Measurements from ENCODE around the gene SIRT5. TPM values are rescaled to one million over a fixed set of nuclear protein-coding genes. Genes with fewer than 3 reads are reported as not detected.

SIRT5 gene
- total and polyA plus RNA-seq, 2 donors (not counting 1 experiment from before 2014, with no cell fraction given) = 8.1 to 16.3 TPM

DNA sequence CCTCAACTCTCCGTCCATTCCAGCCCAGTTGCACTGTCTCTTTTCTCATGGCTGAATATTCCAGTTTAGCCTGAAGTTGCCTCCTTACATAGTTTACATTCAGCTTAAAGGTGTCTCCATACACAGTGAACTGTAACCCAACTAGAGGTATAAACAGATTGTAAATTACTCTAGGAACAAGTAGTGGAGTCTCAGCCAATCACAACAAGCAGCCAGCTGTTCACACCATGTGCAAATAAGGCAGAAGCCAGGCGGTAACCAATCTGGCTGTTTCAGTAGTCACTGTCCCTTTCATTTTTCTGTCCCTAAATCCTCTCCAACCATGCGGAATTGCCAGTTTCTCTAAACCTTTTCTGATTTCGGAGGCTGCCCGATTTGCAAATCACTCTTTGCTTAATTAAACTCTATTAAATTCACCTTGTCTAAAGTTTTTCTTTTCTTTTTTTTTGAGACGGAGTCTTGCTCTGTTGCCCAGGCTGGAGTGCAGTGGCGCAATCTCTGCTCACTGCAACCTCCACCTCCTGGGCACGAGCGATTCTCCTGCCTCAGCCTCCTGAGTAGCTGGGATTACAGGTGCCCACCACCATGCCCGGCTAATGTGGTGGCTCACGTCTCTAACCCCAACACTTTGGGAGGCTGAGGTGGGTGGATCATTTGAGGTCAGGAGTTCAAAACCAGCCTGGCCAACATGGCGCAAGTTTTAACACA is 49.4 kb upstream of the SIRT5 start:
- intact Hi-C loops (cut with micrococcal nuclease) = loop anchor here (5.0 kb wide), 1 partner anchor 253 kb away; no protein-coding TSS in a partner anchor
- Histone ChIP-seq H3K36me3 (replicated peaks in 1 of 2; ENCODE audit: control extremely low read depth in 1 of 2, control insufficient read depth in 1 of 2, extremely low read depth in 1 of 2, insufficient read depth in 2 of 2, low read length in 1 of 2) (no peaks in the 10 kb centered on the region), H3K27ac (ENCODE audit: low read length in 2 of 2) (no peak overlapping the region), H3K79me2 (ENCODE audit: control insufficient read depth, insufficient read depth, low read length) (no peaks in the 10 kb centered on the region), H3K4me3 (ENCODE audit: control extremely low read depth in 1 of 5, extremely low read depth in 1 of 5, insufficient read depth in 1 of 5, low read depth in 2 of 5, low read length in 4 of 5) (no peak overlapping the region), H3K27me3 (replicated peaks in 1 of 4; ENCODE audit: control extremely low read depth in 1 of 4, control insufficient read depth in 3 of 4, insufficient read depth in 4 of 4, low read length in 3 of 4) (no peaks in the 10 kb centered on the region), H3K9me3 (ENCODE audit: control extremely low read depth in 1 of 3, control insufficient read depth in 2 of 3, insufficient read depth in 1 of 3, low read length in 2 of 3) (no peaks in the 10 kb centered on the region), H2AFZ (ENCODE audit: insufficient read depth, low read depth, low read length, poor library complexity, severe bottlenecking) (peak overlapping the region; percentile 41), H3K4me1 (ENCODE audit: control insufficient read depth in 2 of 2, insufficient read depth in 2 of 2, low read length in 2 of 2) (peaks cover 38 to 41% of the 10 kb centered on the region in 2 donors), H3K9ac (ENCODE audit: low read length) (no peak overlapping the region), H4K20me1 (ENCODE audit: control insufficient read depth, insufficient read depth, low read length, poor library complexity, severe bottlenecking) (no peaks in the 10 kb centered on the region), H3K4me2 (replicated peaks; ENCODE audit: low read depth, low read length, poor library complexity, severe bottlenecking) (peak overlapping the region; percentile 74)
- CTCF ChIA-PET = interaction anchor here (0.8 to 4.4 kb wide), 5 partner anchors 13 to 91 kb away, joined by 3 to 42 read pairs (median 7); partner anchors contain the start of genes NOL7 and SIRT5
- DNase-seq (no peak), ATAC-seq (ENCODE audit: low read depth) (no peak)
- H3K27me3 Mint-ChIP-seq = no peaks in the 10 kb centered on the region
- H3K9me3 Mint-ChIP-seq (ENCODE audit: insufficient read depth) = no peaks in the 10 kb centered on the region
- peaks cover 47% of the 10 kb centered on the region for H3K4me1 Mint-ChIP-seq
- POLR2A ChIA-PET = interaction anchor here (1.5 to 1.6 kb wide), 3 partner anchors 15 to 50 kb away, joined by 3 to 5 read pairs (median 4); partner anchors contain the start of gene SIRT5
- WGBS (ENCODE audit: insufficient coverage) = 89% methylated on average over 6 of the region's 12 CpGs
- H3K27ac Mint-ChIP-seq = peak overlapping the region; percentile 88
- H3K4me3 Mint-ChIP-seq = no peak overlapping the region
- TF ChIP-seq, protein P1, sequence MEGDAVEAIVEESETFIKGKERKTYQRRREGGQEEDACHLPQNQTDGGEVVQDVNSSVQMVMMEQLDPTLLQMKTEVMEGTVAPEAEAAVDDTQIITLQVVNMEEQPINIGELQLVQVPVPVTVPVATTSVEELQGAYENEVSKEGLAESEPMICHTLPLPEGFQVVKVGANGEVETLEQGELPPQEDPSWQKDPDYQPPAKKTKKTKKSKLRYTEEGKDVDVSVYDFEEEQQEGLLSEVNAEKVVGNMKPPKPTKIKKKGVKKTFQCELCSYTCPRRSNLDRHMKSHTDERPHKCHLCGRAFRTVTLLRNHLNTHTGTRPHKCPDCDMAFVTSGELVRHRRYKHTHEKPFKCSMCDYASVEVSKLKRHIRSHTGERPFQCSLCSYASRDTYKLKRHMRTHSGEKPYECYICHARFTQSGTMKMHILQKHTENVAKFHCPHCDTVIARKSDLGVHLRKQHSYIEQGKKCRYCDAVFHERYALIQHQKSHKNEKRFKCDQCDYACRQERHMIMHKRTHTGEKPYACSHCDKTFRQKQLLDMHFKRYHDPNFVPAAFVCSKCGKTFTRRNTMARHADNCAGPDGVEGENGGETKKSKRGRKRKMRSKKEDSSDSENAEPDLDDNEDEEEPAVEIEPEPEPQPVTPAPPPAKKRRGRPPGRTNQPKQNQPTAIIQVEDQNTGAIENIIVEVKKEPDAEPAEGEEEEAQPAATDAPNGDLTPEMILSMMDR (IDR thresholded peaks at IDR 0.05) = no peak
- TF ChIP-seq EZH2 (IDR thresholded peaks at IDR 0.05; ENCODE audit: borderline replicate concordance, insufficient read depth, low read depth, low read length, poor library complexity, severe bottlenecking) = no peak

DNA sequence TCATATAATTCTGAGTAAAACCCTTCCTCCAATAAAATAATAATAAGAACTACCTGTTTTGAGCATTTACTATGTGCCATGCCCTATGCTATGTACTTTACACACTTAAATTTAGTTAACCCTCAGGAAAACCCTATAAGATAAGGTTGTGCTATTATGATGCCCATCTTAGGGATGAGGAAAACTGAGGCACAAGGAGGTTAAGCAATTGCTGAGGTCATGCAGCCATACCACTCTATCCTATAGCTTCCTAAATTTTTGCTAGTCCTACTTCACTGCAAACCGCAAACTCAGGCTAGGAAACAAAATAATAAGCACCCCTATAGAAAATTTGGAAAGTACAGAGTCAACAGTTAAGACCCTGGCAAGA is 48.1 kb upstream of the SIRT5 start:
- CTCF ChIA-PET = interaction anchor here (0.9 to 4.4 kb wide), 20 partner anchors 11 to 196 kb away, joined by 3 to 42 read pairs (median 5); partner anchors contain the start of genes GFOD1, NOL7 and SIRT5
- TF ChIP-seq EZH2 (IDR thresholded peaks at IDR 0.05; ENCODE audit: borderline replicate concordance, insufficient read depth, low read depth, low read length, poor library complexity, severe bottlenecking) = no peak
- TF ChIP-seq, protein P1 (IDR thresholded peaks at IDR 0.05) = no peak
- POLR2A ChIA-PET = interaction anchor here (0.6 to 1.6 kb wide), 13 partner anchors 11 to 1196 kb away, joined by 3 to 10 read pairs (median 5); partner anchors contain the start of genes GFOD1 and SIRT5

More for the DNA sequence above, 48.1 kb upstream of the SIRT5 start:
- peak overlapping the region; percentile 74 for H3K4me2 ChIP-seq (replicated peaks; ENCODE audit: low read depth, low read length, poor library complexity, severe bottlenecking)
- H3K4me1 ChIP-seq (ENCODE audit: control insufficient read depth in 2 of 2, insufficient read depth in 2 of 2, low read length in 2 of 2) = peaks cover 38 to 41% of the 10 kb centered on the region in 2 donors
- DNase-seq = no peak
- no peak for ATAC-seq (ENCODE audit: low read depth)
- Mint-ChIP-seq H3K9me3 (ENCODE audit: insufficient read depth) (no peaks in the 10 kb centered on the region), H3K27ac (peak overlapping the region; percentile 88), H3K4me1 (peaks cover 47% of the 10 kb centered on the region), H3K4me3 (peak overlapping the region; percentile 40), H3K27me3 (no peaks in the 10 kb centered on the region)
- peak overlapping the region in 3 of 5 experiments; percentile 0 to 20 (median 11) for H3K4me3 ChIP-seq (ENCODE audit: control extremely low read depth in 1 of 5, extremely low read depth in 1 of 5, insufficient read depth in 1 of 5, low read depth in 2 of 5, low read length in 4 of 5)
- intact Hi-C loops (cut with micrococcal nuclease) = loop anchor here (1.0 to 5.0 kb wide), 9 partner anchors 12 to 254 kb away; partner anchors contain the start of genes GFOD1, NOL7 and SIRT5
- H3K36me3 ChIP-seq (replicated peaks in 1 of 2; ENCODE audit: control extremely low read depth in 1 of 2, control insufficient read depth in 1 of 2, extremely low read depth in 1 of 2, insufficient read depth in 2 of 2, low read length in 1 of 2) = no peaks in the 10 kb centered on the region
- H3K9me3 ChIP-seq (ENCODE audit: control extremely low read depth in 1 of 3, control insufficient read depth in 2 of 3, insufficient read depth in 1 of 3, low read length in 2 of 3) = no peaks in the 10 kb centered on the region
- H3K9ac ChIP-seq (ENCODE audit: low read length) = peak overlapping the region; percentile 36
- H4K20me1 ChIP-seq (ENCODE audit: control insufficient read depth, insufficient read depth, low read length, poor library complexity, severe bottlenecking) = no peaks in the 10 kb centered on the region
- H2AFZ ChIP-seq (ENCODE audit: insufficient read depth, low read depth, low read length, poor library complexity, severe bottlenecking) = no peak overlapping the region
- H3K27me3 ChIP-seq (replicated peaks in 1 of 4; ENCODE audit: control extremely low read depth in 1 of 4, control insufficient read depth in 3 of 4, insufficient read depth in 4 of 4, low read length in 3 of 4) = no peaks in the 10 kb centered on the region
- H3K27ac ChIP-seq (ENCODE audit: low read length in 2 of 2) = peak overlapping the region; percentile 76 to 89
- 17% methylated on average over 1 of the region's 1 CpG for WGBS (ENCODE audit: insufficient coverage)
- no peaks in the 10 kb centered on the region for H3K79me2 ChIP-seq (ENCODE audit: control insufficient read depth, insufficient read depth, low read length)

Measured in B cell (primary cell).